Upper lobe of right lung (tissue), 1 donor: Measurements from ENCODE around the gene NKD2. TPM values are rescaled to one million over a fixed set of nuclear protein-coding genes. Genes with fewer than 3 reads are reported as not detected.

Experiments
- ATAC-seq: fragments of 200-7000 bp; cut with Tn5 transposase; one replicate; pipeline ENCODE4 v1.9.1; 2020; ENCODE audit warnings: mild to moderate bottlenecking, moderate library complexity
- DNase-seq: peaks from one replicate; pipeline ENCODE4 v3.0.0-alpha.2; 2020
- H3K27ac ChIP-seq: fragments of 200-600 bp; one replicate; pipeline ENCODE4 v1.8.0; 2022
- H3K27me3 ChIP-seq: fragments of 200-600 bp; one replicate; pipeline ENCODE4 v1.8.0; 2022; ENCODE audit warnings: mild to moderate bottlenecking
- H3K36me3 ChIP-seq: fragments of 200-600 bp; one replicate; pipeline ENCODE4 v1.8.0; 2022
- H3K4me1 ChIP-seq: fragments of 200-600 bp; one replicate; pipeline ENCODE4 v1.8.0; 2022
- H3K4me3 ChIP-seq: fragments of 200-600 bp; one replicate; pipeline ENCODE4 v1.8.0; 2022; ENCODE audit warnings: mild to moderate bottlenecking
- H3K9me3 ChIP-seq: fragments of 200-600 bp; one replicate; pipeline ENCODE4 v1.8.0; 2022
- intact Hi-C: fragments of 100-400 bp; cut with DNase I; formaldehyde crosslinking; loops from one replicate; pipeline ENCODE4 v1.11.0; 2022
- total RNA-seq: library from RNA; stranded (reverse); fragmentation: NEBNext Ultra II Directional; extraction: Animal tissue kit (Norgen Biotek cat#: 25700); gene quantifications from one replicate; pipeline ENCODE4 v1.2.1, GENCODE V29; 2021
- TF ChIP-seq, protein P1 (sequence below): fragments of 200-600 bp; IDR thresholded peaks from one replicate; pipeline ENCODE4 v1.8.0; 2022; ENCODE audit warnings: antibody characterized with exemption
- donor health status: DM: no; HTN: yes; CAD: no; lungs with severe emphysema.

NKD2 gene
- total RNA-seq, 1 donor from 2014 or later: 64.4 TPM

DNA sequence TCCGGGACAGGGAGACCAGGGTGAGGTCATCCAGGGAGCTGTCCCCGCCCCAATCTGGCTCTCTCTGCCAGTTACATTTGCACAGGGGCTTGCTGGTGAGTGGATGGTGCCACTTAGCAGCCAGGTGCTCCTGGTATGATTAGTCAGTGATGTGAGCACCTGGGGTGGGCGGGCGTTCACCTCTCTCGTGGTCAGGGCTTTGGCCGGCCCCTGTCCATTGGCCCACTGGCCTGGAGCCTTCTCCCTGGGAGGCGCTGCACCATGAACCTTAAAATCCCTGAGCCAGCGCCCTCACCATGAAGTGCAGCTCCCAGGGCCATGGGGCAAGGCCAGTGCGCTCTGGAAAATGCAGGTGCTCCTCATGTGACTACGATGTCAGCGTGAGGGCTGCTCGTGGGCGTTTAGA lies 2.0 kb downstream of the NKD2 start:
- ATAC-seq (no peak), DNase-seq (peak; percentile 53)
- TF ChIP-seq, protein P1, sequence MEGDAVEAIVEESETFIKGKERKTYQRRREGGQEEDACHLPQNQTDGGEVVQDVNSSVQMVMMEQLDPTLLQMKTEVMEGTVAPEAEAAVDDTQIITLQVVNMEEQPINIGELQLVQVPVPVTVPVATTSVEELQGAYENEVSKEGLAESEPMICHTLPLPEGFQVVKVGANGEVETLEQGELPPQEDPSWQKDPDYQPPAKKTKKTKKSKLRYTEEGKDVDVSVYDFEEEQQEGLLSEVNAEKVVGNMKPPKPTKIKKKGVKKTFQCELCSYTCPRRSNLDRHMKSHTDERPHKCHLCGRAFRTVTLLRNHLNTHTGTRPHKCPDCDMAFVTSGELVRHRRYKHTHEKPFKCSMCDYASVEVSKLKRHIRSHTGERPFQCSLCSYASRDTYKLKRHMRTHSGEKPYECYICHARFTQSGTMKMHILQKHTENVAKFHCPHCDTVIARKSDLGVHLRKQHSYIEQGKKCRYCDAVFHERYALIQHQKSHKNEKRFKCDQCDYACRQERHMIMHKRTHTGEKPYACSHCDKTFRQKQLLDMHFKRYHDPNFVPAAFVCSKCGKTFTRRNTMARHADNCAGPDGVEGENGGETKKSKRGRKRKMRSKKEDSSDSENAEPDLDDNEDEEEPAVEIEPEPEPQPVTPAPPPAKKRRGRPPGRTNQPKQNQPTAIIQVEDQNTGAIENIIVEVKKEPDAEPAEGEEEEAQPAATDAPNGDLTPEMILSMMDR: no peak
- H3K36me3 ChIP-seq: no peaks in the 10 kb centered on the region
- H3K9me3 ChIP-seq: no peaks in the 10 kb centered on the region
- H3K4me3 ChIP-seq: peak overlapping the region; percentile 43
- peaks cover 36% of the 10 kb centered on the region for H3K27me3 ChIP-seq
- intact Hi-C loops: no loop called here
- peaks cover 10% of the 10 kb centered on the region for H3K4me1 ChIP-seq
- peak overlapping the region; percentile 63 for H3K27ac ChIP-seq

DNA sequence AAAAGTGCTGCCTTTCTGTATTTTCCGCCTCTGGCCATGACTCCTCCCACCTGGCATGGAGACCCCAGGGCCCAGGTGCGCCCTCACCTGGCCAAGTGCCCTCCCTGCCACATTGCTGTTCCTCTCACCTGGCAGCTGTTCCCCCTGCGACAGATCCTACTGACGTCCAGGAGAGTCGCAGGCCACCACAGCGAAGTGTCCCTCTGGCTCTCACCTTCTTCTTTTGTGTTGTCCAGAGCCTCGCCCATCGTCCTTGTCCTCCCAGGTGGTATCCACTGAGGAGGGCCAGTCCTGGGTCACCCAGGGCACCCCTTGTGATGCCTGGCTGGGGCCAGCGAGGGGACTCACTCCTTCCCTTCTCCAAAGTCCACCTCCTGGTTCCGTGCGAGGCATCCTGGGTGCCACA lies 2.6 kb downstream of the NKD2 start:
- intact Hi-C loops: no loop called here
- H3K4me3 ChIP-seq: peak overlapping the region; percentile 43
- H3K4me1 ChIP-seq: peaks cover 9% of the 10 kb centered on the region
- DNase-seq (peak; percentile 74), ATAC-seq (no peak)
- H3K27ac ChIP-seq: peak overlapping the region; percentile 63
- H3K27me3 ChIP-seq: peaks cover 36% of the 10 kb centered on the region
- H3K9me3 ChIP-seq: no peaks in the 10 kb centered on the region
- TF ChIP-seq, protein P1: peak; percentile 20
- no peaks in the 10 kb centered on the region for H3K36me3 ChIP-seq

DNA sequence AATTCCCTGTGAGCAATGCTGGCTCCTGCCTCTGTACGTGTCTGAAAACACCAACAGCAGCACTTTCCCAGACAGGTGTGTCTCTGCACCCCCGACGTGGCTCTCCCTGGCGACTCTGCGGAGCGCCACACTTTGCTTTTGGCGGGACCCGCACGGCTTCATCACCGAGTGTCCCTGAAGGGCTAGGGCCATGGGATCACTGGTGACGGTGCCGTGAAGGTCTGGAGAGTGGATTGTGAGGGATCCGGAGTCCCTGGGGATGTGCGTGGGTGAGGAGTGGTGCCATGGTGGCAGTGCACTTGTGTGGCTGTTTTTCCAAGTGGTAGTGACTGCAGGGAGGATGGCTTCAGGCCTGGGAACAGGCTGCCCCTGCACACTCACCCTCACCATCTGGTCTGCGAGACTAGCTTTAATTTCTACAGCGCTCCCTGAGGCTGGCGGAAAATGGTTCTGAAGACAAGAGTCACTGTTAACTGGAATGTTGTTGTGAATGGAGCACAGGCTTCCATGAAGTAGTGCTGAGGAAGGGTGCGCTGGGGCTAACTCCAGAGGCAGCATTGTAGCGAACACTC lies 3.2 kb downstream of the NKD2 start:
- ATAC-seq: no peak
- peak; percentile 50 for DNase-seq
- intact Hi-C loops: no loop called here
- TF ChIP-seq, protein P1: no peak
- Histone ChIP-seq H3K4me1 (peaks cover 9% of the 10 kb centered on the region), H3K27me3 (peaks cover 36% of the 10 kb centered on the region), H3K9me3 (no peaks in the 10 kb centered on the region), H3K27ac (peak overlapping the region; percentile 63), H3K36me3 (no peaks in the 10 kb centered on the region), H3K4me3 (peak overlapping the region; percentile 43)

DNA sequence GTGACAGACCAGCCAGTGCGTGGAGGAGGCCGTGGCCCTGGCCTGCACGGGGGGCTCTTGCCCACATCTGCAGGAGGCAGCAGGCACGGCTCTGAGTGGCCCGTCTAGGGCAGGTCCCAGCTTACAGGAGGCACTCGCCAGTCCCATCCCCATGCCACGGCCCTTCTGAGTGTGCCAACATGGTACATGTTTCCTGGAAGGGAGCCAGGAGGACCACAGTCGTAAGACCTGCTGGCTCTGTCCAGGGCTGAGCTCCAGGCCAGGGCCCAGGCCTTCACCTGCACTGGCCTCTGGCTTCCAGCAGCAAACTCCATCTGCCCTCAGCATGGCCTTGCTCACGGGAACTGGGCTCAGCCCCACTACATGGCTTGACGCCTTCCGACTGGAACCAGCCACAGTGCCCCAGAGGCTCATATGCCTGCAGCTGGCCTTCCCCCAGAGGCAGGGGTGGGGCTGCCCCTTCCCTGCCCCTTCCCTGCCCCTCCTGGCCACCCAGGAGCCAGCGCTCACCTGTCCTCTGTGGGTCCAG lies 3.8 kb downstream of the NKD2 start:
- ATAC-seq (no peak), DNase-seq (peak; percentile 64)
- H3K27ac ChIP-seq: peak overlapping the region; percentile 63
- TF ChIP-seq, protein P1: no peak
- H3K4me3 ChIP-seq: no peak overlapping the region
- peaks cover 9% of the 10 kb centered on the region for H3K4me1 ChIP-seq
- intact Hi-C loops: no loop called here
- peaks cover 36% of the 10 kb centered on the region for H3K27me3 ChIP-seq
- no peaks in the 10 kb centered on the region for H3K9me3 ChIP-seq
- H3K36me3 ChIP-seq: no peaks in the 10 kb centered on the region

- Histone ChIP-seq H3K36me3 (no peaks in the 10 kb centered on the region), H3K9me3 (no peaks in the 10 kb centered on the region), H3K4me3 (no peak overlapping the region), H3K27ac (no peak overlapping the region), H3K27me3 (peaks cover 36% of the 10 kb centered on the region), H3K4me1 (peaks cover 9% of the 10 kb centered on the region)
- no peak for ATAC-seq
- no peak for DNase-seq
- TF ChIP-seq, protein P1: no peak
- intact Hi-C loops: no loop called here
Observed at GRCh38 chr5:1012900-1013237, 4.3 kb downstream of the NKD2 start.
